Astrocyte (in vitro differentiated cells and primary cell): ENCODE measurements around the gene WDR64. TPM values are rescaled to one million over a fixed set of nuclear protein-coding genes. Genes with fewer than 3 reads are reported as not detected.

Experiments used
- DNase-seq: peaks from one replicate; pipeline ENCODE4 v3.0.0-alpha.2; 2010; ENCODE audit warnings: low read depth
- FAIRE-seq: peaks from 2 replicates; lab custom pipeline; 2011; peaks lifted over from hg19 to GRCh38; lab: Jason Lieb, UNC
- H2AFZ ChIP-seq: 2 replicates; pipeline ENCODE4 v1.6.0; 2012; ENCODE audit warnings: low read depth, low read length, inconsistent platforms
- H3K27ac ChIP-seq: 2 replicates; pipeline ENCODE4 v1.5.1; 2011; ENCODE audit warnings: low read depth, low read length, inconsistent platforms
- H3K27me3 ChIP-seq: 2 replicates; pipeline ENCODE4 v1.6.0; 2011; ENCODE audit warnings: low read length, inconsistent platforms; ENCODE audit not compliant: insufficient read depth
- H3K36me3 ChIP-seq: 2 replicates; pipeline ENCODE4 v1.5.1; 2011; ENCODE audit warnings: low read length, inconsistent platforms; ENCODE audit not compliant: insufficient read depth
- H3K4me1 ChIP-seq: 2 replicates; pipeline ENCODE4 v1.5.1; 2011; ENCODE audit warnings: low read length, inconsistent platforms; ENCODE audit not compliant: insufficient read depth
- H3K4me2 ChIP-seq: 2 replicates; pipeline ENCODE4 v1.6.0; 2012; ENCODE audit warnings: low read length, inconsistent platforms
- H3K4me3 ChIP-seq: 2 replicates; pipeline ENCODE4 v1.5.1; 2011; ENCODE audit warnings: low read depth, mild to moderate bottlenecking, low read length, inconsistent platforms; ENCODE audit not compliant: insufficient read depth
- H3K79me2 ChIP-seq: 2 replicates; pipeline ENCODE4 v1.6.0; 2012; ENCODE audit warnings: mild to moderate bottlenecking, low read length, inconsistent platforms; ENCODE audit not compliant: insufficient read depth
- H3K9ac ChIP-seq: 2 replicates; pipeline ENCODE4 v1.6.0; 2012; ENCODE audit warnings: mild to moderate bottlenecking, low read length, inconsistent platforms
- H3K9me3 ChIP-seq: 2 replicates; pipeline ENCODE4 v1.5.1; 2012; ENCODE audit warnings: low read depth, mild to moderate bottlenecking, low read length, inconsistent platforms; ENCODE audit not compliant: insufficient read depth
- H4K20me1 ChIP-seq: 2 replicates; pipeline ENCODE4 v1.6.0; 2012; ENCODE audit warnings: low read length, inconsistent platforms; ENCODE audit not compliant: insufficient read depth
- H3K27ac Mint-ChIP-seq: one replicate; pipeline ENCODE4 v1.8.0; 2021; ENCODE audit warnings: mild to moderate bottlenecking, mixed read lengths; ENCODE audit not compliant: unreplicated experiment
- H3K27me3 Mint-ChIP-seq: one replicate; pipeline ENCODE4 v1.8.0; 2021; ENCODE audit warnings: low read depth, mixed read lengths; ENCODE audit not compliant: unreplicated experiment
- H3K36me3 Mint-ChIP-seq: one replicate; pipeline ENCODE4 v1.8.0; 2021; ENCODE audit warnings: low read depth, mixed read lengths; ENCODE audit not compliant: unreplicated experiment
- H3K4me1 Mint-ChIP-seq: one replicate; pipeline ENCODE4 v1.8.0; 2021; ENCODE audit warnings: low read depth, mixed read lengths; ENCODE audit not compliant: unreplicated experiment
- H3K4me3 Mint-ChIP-seq: one replicate; pipeline ENCODE4 v1.8.0; 2021; ENCODE audit warnings: mild to moderate bottlenecking, moderate library complexity, mixed read lengths; ENCODE audit not compliant: unreplicated experiment
- H3K9me3 Mint-ChIP-seq: one replicate; pipeline ENCODE4 v1.8.0; 2021; ENCODE audit warnings: mild to moderate bottlenecking, mixed read lengths; ENCODE audit not compliant: unreplicated experiment
- EZH2 ChIP-seq: IDR thresholded peaks from 2 replicates; pipeline ENCODE4 v1.6.1; 2012; ENCODE audit warnings: mild to moderate bottlenecking, low read length, inconsistent platforms; ENCODE audit not compliant: insufficient read depth
- total RNA-seq: library from RNA; stranded (reverse); gene quantifications from 2 replicates; pipeline ENCODE4 v1.2.1, GENCODE V29; 2021
- TF ChIP-seq, protein P1 (sequence below): IDR thresholded peaks from 2 replicates; pipeline ENCODE4 v1.5.1; 2011; ENCODE audit warnings: low read depth, mild to moderate bottlenecking, inconsistent platforms, low read length, moderate library complexity; ENCODE audit not compliant: insufficient read depth

WDR64 gene
- total RNA-seq, 1 donor from 2014 or later: not detected

DNA sequence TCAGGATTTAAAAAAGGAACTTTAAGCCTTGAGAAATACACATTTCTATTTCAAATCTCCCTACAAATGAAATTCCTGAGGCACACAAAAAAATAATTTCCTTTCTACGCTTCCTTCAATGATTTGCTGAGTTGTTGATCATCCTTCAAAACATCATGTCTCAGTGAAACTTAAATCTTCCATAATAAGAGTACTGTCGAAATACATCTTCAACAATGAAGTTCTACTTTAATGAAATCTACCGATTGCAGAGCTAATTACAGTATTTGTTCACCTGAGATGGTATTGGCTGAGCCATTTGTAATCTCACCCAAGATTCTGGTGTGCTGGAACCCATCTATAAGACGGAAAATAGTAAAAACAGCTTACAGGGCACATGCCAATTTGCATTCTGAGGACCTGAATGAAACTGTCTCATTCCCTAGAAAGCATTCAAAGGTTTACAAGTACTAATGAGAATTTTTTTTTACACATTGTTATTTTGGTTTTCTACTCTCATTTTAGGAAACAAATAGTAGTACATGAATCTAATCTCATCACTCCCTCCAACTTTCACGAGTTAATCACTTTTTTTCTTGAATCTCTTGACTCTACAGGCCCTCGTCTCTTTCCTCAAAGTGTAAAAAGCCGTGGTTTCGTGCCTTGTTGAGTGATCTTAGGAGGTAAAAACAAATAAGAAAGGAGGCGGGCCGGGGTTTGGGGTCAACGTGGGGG lies 13.0 kb upstream of the WDR64 start:
- peaks cover 12% of the 10 kb centered on the region for H3K36me3 ChIP-seq
- Mint-ChIP-seq H3K27ac (peak overlapping the region; percentile 55), H3K9me3 (peaks cover 2% of the 10 kb centered on the region), H3K27me3 (no peaks in the 10 kb centered on the region), H3K4me3 (peak overlapping the region; percentile 93), H3K4me1 (peaks cover 34% of the 10 kb centered on the region), H3K36me3 (no peaks in the 10 kb centered on the region)
- peaks cover 16% of the 10 kb centered on the region for H3K4me1 ChIP-seq
- H3K4me3 ChIP-seq: peak overlapping the region; percentile 96
- peaks cover 18% of the 10 kb centered on the region for H4K20me1 ChIP-seq
- TF ChIP-seq, protein P1, sequence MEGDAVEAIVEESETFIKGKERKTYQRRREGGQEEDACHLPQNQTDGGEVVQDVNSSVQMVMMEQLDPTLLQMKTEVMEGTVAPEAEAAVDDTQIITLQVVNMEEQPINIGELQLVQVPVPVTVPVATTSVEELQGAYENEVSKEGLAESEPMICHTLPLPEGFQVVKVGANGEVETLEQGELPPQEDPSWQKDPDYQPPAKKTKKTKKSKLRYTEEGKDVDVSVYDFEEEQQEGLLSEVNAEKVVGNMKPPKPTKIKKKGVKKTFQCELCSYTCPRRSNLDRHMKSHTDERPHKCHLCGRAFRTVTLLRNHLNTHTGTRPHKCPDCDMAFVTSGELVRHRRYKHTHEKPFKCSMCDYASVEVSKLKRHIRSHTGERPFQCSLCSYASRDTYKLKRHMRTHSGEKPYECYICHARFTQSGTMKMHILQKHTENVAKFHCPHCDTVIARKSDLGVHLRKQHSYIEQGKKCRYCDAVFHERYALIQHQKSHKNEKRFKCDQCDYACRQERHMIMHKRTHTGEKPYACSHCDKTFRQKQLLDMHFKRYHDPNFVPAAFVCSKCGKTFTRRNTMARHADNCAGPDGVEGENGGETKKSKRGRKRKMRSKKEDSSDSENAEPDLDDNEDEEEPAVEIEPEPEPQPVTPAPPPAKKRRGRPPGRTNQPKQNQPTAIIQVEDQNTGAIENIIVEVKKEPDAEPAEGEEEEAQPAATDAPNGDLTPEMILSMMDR: no peak
- TF ChIP-seq EZH2: no peak
- DNase-seq (no peak), FAIRE-seq (no peak)
- peak overlapping the region; percentile 94 for H3K4me2 ChIP-seq
- H3K79me2 ChIP-seq: peaks cover 45% of the 10 kb centered on the region
- H3K27ac ChIP-seq: peak overlapping the region; percentile 37
- peak overlapping the region; percentile 42 for H2AFZ ChIP-seq
- peak overlapping the region; percentile 91 for H3K9ac ChIP-seq
- H3K27me3 ChIP-seq: no peaks in the 10 kb centered on the region
- H3K9me3 ChIP-seq: no peaks in the 10 kb centered on the region

DNA sequence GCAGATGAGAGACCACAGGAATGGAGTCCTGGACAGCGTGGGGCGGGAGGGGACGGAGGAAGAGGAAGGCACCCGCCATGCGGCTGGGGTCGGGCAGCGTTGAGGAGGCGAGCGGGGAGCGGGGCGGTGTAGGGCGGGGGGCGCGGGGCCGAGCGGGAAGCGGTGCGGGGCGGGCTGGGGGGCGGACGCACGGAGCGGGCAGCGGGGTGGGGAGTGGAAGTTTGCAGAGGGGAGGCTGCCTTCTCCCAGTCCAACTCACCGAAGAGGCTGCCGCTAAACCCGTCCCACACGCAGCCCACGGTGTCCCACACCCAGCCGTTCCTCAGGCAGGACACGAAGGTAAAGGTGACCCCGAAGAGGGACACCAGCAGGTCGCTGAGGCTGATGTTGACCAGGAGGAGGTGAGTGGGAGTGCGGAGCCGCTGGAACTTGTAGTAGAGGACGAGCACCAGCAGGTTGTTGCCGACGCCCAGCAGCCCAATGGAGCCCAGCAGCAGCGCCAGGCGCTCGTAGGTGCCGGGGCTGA lies 12.4 kb upstream of the WDR64 start:
- peak overlapping the region; percentile 93 for H3K4me3 Mint-ChIP-seq
- no peaks in the 10 kb centered on the region for H3K36me3 Mint-ChIP-seq
- H3K4me1 Mint-ChIP-seq: peaks cover 34% of the 10 kb centered on the region
- FAIRE-seq (no peak), DNase-seq (peak; percentile 22)
- Histone ChIP-seq H3K9ac (peak overlapping the region; percentile 91), H3K4me1 (peaks cover 16% of the 10 kb centered on the region), H3K27me3 (no peaks in the 10 kb centered on the region), H3K4me2 (peak overlapping the region; percentile 94), H3K27ac (peak overlapping the region; percentile 66), H3K4me3 (peak overlapping the region; percentile 96), H4K20me1 (peaks cover 18% of the 10 kb centered on the region), H3K79me2 (peaks cover 40% of the 10 kb centered on the region), H3K9me3 (no peaks in the 10 kb centered on the region), H3K36me3 (peaks cover 6% of the 10 kb centered on the region), H2AFZ (peak overlapping the region; percentile 95)
- H3K27ac Mint-ChIP-seq: peak overlapping the region; percentile 55
- TF ChIP-seq, protein P1: no peak
- TF ChIP-seq EZH2: no peak
- no peaks in the 10 kb centered on the region for H3K27me3 Mint-ChIP-seq
- H3K9me3 Mint-ChIP-seq: peaks cover 2% of the 10 kb centered on the region
